ENCODE measurements around the gene TEX11.

Gene TEX11

GRCh38 chrX:70496491-70496890 is 412.0 kb downstream of the TEX11 start:
- DNase-seq (ENCODE audit: low read depth) = no peak

- DNase-seq (ENCODE audit: low read depth) = no peak
Observed at GRCh38 chrX:70494441-70494840, 414.1 kb downstream of the TEX11 start.

- DNase-seq (ENCODE audit: low read depth) = no peak
Observed at GRCh38 chrX:70488856-70489255, 419.7 kb downstream of the TEX11 start.

GRCh38 chrX:70485466-70485865 is 423.0 kb downstream of the TEX11 start:
- no peak for DNase-seq (ENCODE audit: low read depth)

- no peak for DNase-seq (ENCODE audit: low read depth)
Observed at GRCh38 chrX:70482300-70482699, 426.2 kb downstream of the TEX11 start.

- DNase-seq (ENCODE audit: low read depth) = no peak
Observed at GRCh38 chrX:70481471-70482270, 426.8 kb downstream of the TEX11 start.

GRCh38 chrX:70480660-70481018 is 427.9 kb downstream of the TEX11 start:
- DNase-seq (ENCODE audit: low read depth) = no peak

- no peak for DNase-seq (ENCODE audit: low read depth)
Observed at GRCh38 chrX:70479922-70480659, 428.4 kb downstream of the TEX11 start.

- no peak for DNase-seq (ENCODE audit: low read depth)
Observed at GRCh38 chrX:70479247-70479921, 429.1 kb downstream of the TEX11 start.
